ENCODE measurements around the gene DCBLD1.
"Not testable (repeated sequence)": the region's sequence is repeated elsewhere in the genome, so short reads cannot be mapped to it uniquely, and the experiment has no call there.

Gene DCBLD1

DNA sequence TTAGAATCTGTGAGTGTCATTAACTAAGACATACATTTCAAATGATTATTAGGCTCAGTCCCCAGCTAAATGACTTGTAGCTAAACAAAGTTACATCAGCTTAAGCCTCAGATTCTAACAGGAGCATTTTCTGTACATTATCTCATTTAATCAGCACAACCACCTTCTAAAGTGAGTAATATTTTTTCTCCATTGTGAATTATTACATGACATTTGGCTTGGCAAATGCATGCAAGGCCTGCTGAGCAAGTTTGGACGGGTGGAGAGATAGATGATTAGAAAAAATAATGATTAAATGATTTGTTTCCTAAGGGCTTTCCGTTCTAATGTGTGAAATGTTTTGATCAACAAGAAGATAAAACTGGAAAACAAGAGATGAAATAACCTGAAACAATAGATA lies 20.7 kb downstream of the DCBLD1 start:
- DNase-seq: no peak

GRCh38 chr6:117504478-117505144 lies 22.1 kb downstream of the DCBLD1 start:
- DNase-seq: no peak

DNA sequence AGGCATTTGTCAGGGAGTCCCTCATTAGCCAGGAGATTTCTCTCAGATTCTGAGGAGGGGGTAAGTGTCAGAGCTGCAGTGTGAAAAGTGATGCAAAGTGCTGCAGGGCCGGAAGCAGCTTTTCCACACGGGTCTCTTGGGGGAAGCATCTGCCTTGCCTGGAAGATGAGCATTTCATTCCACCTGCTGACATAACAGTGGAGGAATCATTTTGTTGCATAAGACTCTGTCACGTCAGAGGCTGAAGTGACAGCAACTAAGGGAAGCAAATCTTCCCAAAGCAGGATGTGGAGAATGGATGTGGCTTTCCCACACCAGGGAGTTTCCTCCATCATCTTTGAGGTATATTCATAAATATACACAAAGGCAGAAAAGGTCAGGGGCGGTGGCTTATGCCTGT lies 22.8 kb downstream of the DCBLD1 start:
- no peak for DNase-seq

DNA sequence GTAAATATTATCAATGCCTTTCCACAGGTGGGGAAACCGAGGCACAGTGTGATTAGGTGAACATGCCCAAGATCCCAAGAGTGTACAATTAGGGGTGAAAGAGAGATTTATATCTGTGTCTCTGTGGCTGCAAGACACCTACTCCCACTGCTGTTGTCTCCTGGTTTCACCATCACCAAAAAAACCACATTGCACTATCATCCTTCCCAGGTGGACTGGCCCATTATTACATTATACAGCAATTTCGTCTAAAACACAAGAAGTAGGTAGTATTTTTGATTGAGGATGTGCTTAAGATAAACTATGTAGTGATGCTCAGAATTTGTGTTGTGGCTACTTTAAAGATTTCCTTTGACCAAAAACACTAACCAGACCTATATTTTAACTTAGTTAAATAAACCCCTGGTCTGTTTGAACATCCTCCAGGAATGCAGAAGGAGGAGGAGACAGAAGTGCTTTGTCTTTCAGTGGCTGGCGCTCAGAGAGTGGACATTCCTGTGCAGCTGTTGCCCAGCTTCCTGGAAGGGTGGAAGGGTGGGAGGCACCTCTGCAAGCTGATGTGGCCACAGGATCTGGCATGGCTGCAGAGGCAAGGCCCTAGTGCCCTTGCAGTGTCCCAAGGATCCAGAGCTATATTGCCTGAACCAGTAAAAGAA lies 23.8 kb downstream of the DCBLD1 start:
- no peak for DNase-seq

- DNase-seq: no peak
These were observed 24.4 kb downstream of the DCBLD1 start for GRCh38 chr6:117506907-117507306.

GRCh38 chr6:117508450-117508971 lies 26.0 kb downstream of the DCBLD1 start:
- DNase-seq: no peak

GRCh38 chr6:117509021-117509420 lies 26.5 kb downstream of the DCBLD1 start:
- DNase-seq: no peak

DNA sequence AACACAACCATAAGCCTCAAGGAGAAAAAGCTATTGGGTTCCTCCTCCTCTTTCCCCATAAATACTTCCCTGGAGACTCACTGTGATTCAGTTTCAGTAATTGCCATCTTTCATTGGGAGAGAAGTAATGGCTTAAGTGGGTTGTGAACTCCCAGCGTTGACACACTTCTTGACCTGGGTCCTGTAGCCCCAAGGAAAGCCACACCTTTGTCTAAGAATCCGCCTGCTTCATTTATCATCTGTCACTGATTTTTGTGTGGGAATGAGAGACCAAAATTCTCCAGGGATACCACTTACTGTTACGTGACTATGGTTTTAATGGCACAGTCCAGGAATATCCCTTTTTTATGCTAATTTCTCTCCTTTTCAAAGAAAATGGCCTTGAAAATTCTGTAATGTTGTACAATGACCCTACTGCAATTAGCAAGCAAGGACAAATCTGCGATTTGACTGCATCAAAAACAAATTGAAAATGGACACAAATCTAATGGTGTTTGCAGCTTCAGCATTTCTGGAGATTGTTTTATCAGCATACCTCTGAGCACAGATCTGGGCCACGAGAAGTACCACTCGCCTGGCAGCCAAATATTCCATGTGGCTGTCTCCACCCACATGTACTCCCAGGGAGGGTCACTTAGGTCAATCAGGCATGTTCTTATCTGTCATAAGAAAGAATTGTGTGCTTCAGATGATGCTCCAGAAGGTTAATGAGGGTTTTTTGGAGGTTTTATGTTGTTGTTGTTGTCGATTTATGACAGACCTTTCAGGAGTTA lies 29.8 kb downstream of the DCBLD1 start:
- no peak for DNase-seq

DNA sequence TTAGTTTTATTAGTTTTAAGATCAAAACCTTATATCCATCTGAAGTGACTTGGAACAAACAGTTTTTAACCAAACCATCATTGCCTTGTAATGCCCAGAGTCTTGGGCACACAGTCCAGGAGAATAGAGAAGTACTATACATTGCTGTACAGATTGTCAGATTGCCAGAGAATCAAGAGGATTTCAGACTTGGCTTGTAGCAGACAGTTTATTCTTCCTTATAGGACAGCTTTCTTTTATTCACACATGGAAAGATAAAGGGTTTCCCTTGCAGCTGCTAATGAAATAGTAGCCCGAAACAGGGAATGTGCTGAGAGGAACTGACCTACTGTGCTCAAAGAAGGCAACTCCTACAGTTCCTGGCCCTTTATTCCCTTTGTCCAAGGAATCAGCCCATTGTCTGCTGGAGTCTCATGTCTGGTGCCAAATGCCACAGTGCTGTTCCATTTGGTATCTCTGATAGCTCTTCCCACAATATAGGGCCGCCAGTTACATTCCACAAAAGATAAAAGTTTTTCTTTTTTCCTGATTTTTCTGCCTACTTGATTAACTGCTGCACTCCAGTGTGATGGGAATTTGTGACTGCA lies 30.6 kb downstream of the DCBLD1 start:
- no peak for DNase-seq

- DNase-seq: no peak
These were observed 31.4 kb downstream of the DCBLD1 start for GRCh38 chr6:117513778-117514365.

DNA sequence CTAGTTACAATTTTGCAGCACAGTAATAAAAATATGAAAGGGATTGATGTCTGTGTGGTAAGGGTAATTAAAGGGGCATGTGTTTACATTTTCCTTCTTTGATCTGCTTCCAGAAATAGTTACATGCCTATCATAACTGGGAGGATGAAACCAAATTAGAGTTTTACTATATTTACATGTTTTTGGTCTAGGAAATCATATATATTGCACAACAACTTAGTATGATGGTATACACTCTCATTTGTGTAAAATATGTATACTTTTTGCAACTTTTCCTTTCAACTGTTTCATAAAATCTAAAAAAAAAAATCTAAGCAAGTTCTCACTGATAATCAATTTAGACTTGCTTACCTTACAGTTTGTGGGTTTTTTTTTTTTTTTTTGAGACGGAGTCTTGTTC lies 32.2 kb downstream of the DCBLD1 start:
- DNase-seq: no peak

- no peak for DNase-seq
These were observed 32.9 kb downstream of the DCBLD1 start for GRCh38 chr6:117515326-117515725.

DNA sequence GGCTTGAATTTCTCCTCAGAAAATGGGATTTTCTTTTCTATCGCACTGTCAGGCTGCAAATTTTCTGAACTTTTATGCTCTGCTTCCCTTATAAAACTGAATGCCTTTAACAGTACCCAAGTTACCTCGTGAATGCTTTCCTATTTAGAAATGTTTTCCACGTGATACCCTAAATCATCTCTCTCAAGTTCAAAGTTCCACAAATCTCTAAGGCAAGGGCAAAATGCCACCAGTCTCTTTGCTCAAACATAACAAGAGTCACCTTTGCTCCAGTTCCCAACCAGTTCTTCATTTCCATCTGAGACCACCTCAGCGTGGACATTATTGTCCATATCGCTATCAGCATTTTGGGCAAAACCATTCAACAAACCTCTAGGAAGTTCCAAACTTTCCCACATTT lies 35.5 kb downstream of the DCBLD1 start:
- not testable (repeated sequence) for DNase-seq

GRCh38 chr6:117518870-117519269 lies 36.4 kb downstream of the DCBLD1 start:
- no peak for DNase-seq

GRCh38 chr6:117520603-117521395 lies 38.3 kb downstream of the DCBLD1 start:
- no peak for DNase-seq

DNA sequence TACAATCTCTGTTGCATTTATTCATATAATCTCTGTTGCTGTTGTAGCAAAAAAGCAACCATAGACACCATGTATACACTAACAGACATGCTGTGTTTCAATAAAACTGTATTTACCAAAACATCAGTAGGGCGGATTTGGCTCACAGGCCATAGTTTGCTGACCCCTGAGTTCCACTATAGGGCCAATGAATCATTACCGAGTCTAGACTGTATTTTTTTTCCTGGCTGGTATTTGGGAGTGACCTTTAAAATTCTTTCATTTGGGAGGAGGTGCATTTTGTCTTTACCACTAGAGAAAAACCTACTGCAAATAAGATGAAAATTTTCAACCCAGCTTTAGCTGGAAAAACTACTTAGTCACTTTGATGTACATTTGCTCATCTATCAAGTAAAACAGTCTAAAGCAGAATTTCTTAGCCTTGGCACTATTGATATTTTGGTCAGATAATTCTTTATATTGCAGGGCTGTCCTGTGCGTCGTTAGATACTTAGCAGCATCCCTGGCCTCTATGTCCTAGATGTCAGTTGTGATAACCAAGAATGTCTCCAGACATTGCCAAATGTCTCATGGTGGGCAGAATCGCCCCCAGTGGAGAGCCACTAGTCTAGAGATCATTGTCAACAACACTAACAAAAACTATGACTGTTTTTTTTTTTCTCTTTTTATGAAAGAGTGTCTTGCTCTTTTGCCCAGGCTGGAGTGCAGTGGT lies 39.5 kb downstream of the DCBLD1 start:
- DNase-seq: no peak

DNA sequence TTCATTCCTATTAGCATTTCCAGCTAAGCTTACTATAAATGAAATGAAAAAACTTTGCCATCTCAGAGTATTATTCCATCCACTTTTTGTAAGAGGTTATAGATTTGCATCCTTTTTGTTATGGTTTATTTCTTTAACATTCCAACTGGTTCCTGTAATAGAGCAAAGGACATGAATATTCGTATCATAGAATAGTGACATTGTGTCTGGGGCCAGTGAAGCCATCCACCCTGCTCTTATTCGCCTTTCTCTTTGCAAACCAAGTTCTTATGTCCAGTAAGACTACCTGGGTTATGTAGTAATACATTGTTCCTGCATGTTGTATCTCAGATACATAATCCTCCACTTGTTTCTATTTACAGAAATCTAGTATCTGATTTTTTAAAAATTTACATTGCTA lies 43.1 kb downstream of the DCBLD1 start:
- DNase-seq: no peak

DNA sequence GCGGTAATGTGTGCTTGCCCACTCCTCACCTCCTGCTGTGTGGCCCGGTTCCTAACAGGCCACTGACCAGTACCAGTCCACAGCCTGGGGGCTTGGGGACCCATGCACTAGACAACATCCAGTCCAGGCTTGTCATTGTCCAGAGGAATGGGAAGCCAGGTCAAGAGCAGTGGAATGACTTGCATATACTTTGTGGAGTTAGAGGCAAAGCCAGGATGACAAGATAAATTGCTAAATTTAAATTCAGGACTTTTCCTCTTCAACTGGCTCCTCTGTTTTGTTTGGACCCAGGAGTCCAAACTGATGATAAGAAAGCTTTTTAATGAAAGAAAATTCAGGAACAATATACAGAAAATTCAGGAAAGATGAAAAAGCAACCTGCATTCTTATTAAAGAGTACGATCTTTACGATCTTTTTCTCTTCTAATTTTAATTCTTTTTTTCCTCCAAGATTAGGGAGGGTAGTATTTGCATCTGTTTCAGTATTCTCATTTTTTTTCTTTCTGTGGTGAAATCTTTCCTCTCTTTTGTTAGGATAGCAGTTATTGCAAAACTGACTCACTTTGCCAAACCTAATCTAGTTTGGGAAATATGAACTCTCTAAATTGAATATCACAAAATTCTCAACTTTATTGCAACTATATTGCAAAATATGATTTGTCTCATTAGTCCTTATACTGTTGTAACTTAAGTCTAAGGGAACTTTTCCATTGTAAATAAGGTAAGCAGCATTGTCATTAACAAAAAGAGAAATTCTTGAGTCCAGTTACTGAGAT lies 48.2 kb downstream of the DCBLD1 start:
- DNase-seq: no peak

- DNase-seq: no peak
These were observed 48.9 kb downstream of the DCBLD1 start for GRCh38 chr6:117531346-117531745.

GRCh38 chr6:117531809-117532725 lies 49.6 kb downstream of the DCBLD1 start:
- DNase-seq: no peak
